ENCODE measurements around the gene RUNX3. TPM values are rescaled to one million over a fixed set of nuclear protein-coding genes. Genes with fewer than 3 reads are reported as not detected.

Gene RUNX3
- total RNA-seq, 1 experiment from 2014 or later: 22.6 TPM

GRCh38 chr1:24912376-24913273 lies 17.5 kb downstream of the RUNX3 start:
- peaks cover 0 to 5% of the 10 kb centered on the region in 2 experiments; a peak in 2 of 4 replicates for H3K36me3 ChIP-seq (ENCODE audit: control insufficient read depth in 1 of 2, insufficient read depth in 2 of 2, low read length in 2 of 2)
- DNase-seq (ENCODE audit: low read depth, low spot score) (no peak), ATAC-seq (no peak)
- no peak overlapping the region for H3K9ac ChIP-seq (ENCODE audit: low read length)
- no peak overlapping the region for H3K27ac ChIP-seq (ENCODE audit: low read depth, low read length)
- no peaks in the 10 kb centered on the region; a peak in 1 of 4 replicates for H3K9me3 ChIP-seq (ENCODE audit: control insufficient read depth in 1 of 2, insufficient read depth in 1 of 2, low read depth in 1 of 2, low read length in 2 of 2)
- ChIA-PET POLR2A (no interaction called here), RAD21 (ENCODE audit: low non-redundant PET in 1 of 2, low total read pairs in 2 of 2, uncharacterized antibody in 2 of 2, unreplicated experiment in 2 of 2) (no interaction called here), CTCF (no interaction called here)
- no peak for TF ChIP-seq SIN3A (IDR thresholded peaks at IDR 0.05; ENCODE audit: low read depth)
- no peak for TF ChIP-seq EZH2phosphoT487 (IDR thresholded peaks at IDR 0.05; ENCODE audit: borderline replicate concordance)
- no peaks in the 10 kb centered on the region for H3K9me2 ChIP-seq (ENCODE audit: insufficient read depth)
- H3K4me1 ChIP-seq (ENCODE audit: control insufficient read depth in 1 of 2, insufficient read depth in 2 of 2, low read length in 2 of 2): no peaks in the 10 kb centered on the region
- no peaks in the 10 kb centered on the region for H4K20me1 ChIP-seq (ENCODE audit: insufficient read depth)
- intact Hi-C loops (cut with micrococcal nuclease): no loop called here
- no peak overlapping the region for H3K4me3 ChIP-seq (replicated peaks in 1 of 2; ENCODE audit: low read depth in 1 of 2, low read length in 2 of 2)
- no peak overlapping the region for H3K4me2 ChIP-seq (ENCODE audit: low read length)
- BruUV-seq (replicated peaks): no TSS peak
- no peaks in the 10 kb centered on the region for H3K79me2 ChIP-seq (ENCODE audit: insufficient read depth, low read length)
- no peaks in the 10 kb centered on the region for H3K27me3 ChIP-seq (ENCODE audit: insufficient read depth, low read length)
- H2AFZ ChIP-seq (ENCODE audit: low read depth, low read length, poor library complexity, severe bottlenecking): no peak overlapping the region

GRCh38 chr1:24911651-24912155 lies 18.4 kb downstream of the RUNX3 start:
- Histone ChIP-seq H4K20me1 (ENCODE audit: insufficient read depth) (no peaks in the 10 kb centered on the region), H3K4me3 (replicated peaks in 1 of 2; ENCODE audit: low read depth in 1 of 2, low read length in 2 of 2) (no peak overlapping the region), H3K4me1 (ENCODE audit: control insufficient read depth in 1 of 2, insufficient read depth in 2 of 2, low read length in 2 of 2) (no peaks in the 10 kb centered on the region), H3K36me3 (ENCODE audit: control insufficient read depth in 1 of 2, insufficient read depth in 2 of 2, low read length in 2 of 2) (peaks cover 0 to 5% of the 10 kb centered on the region in 2 experiments; a peak in 1 of 4 replicates), H3K9me2 (ENCODE audit: insufficient read depth) (no peaks in the 10 kb centered on the region), H3K27ac (ENCODE audit: low read depth, low read length) (no peak overlapping the region), H3K4me2 (ENCODE audit: low read length) (no peak overlapping the region), H3K9me3 (ENCODE audit: control insufficient read depth in 1 of 2, insufficient read depth in 1 of 2, low read depth in 1 of 2, low read length in 2 of 2) (no peaks in the 10 kb centered on the region; a peak in 1 of 4 replicates), H3K27me3 (ENCODE audit: insufficient read depth, low read length) (no peaks in the 10 kb centered on the region), H2AFZ (ENCODE audit: low read depth, low read length, poor library complexity, severe bottlenecking) (no peak overlapping the region), H3K9ac (ENCODE audit: low read length) (no peak overlapping the region), H3K79me2 (ENCODE audit: insufficient read depth, low read length) (no peaks in the 10 kb centered on the region)
- ChIA-PET POLR2A (no interaction called here), CTCF (interaction anchor here (0.6 kb wide), 1 partner anchor 15 kb away, joined by 5 read pairs; no protein-coding TSS in a partner anchor), RAD21 (ENCODE audit: low non-redundant PET in 1 of 2, low total read pairs in 2 of 2, uncharacterized antibody in 2 of 2, unreplicated experiment in 2 of 2) (no interaction called here)
- ATAC-seq (no peak), DNase-seq (ENCODE audit: low read depth, low spot score) (no peak)
- intact Hi-C loops (cut with micrococcal nuclease): no loop called here
- BruUV-seq (replicated peaks): no TSS peak
- no peak for TF ChIP-seq ZBTB33 (IDR thresholded peaks at IDR 0.05; ENCODE audit: extremely low read depth, insufficient replicate concordance, low read length)
- no peak for TF ChIP-seq EGR1 (IDR thresholded peaks at IDR 0.05; ENCODE audit: low read depth)
- no peak for TF ChIP-seq YY1 (IDR thresholded peaks at IDR 0.05; ENCODE audit: extremely low read depth, insufficient replicate concordance, low read depth, low read length)
- TF ChIP-seq CEBPB (IDR thresholded peaks at IDR 0.05; ENCODE audit: low read depth): no peak
- no peak for TF ChIP-seq EZH2phosphoT487 (IDR thresholded peaks at IDR 0.05; ENCODE audit: borderline replicate concordance)
- TF ChIP-seq ELF1 (IDR thresholded peaks at IDR 0.05; ENCODE audit: borderline replicate concordance, low read depth): no peak
- TF ChIP-seq JUND (IDR thresholded peaks at IDR 0.05): no peak
- TF ChIP-seq SIN3A (IDR thresholded peaks at IDR 0.05; ENCODE audit: low read depth): no peak
- no peak for TF ChIP-seq REST (IDR thresholded peaks at IDR 0.05; ENCODE audit: low read depth)
- TF ChIP-seq SRF (IDR thresholded peaks at IDR 0.05; ENCODE audit: low read depth): no peak
- no peak for TF ChIP-seq RAD21 (IDR thresholded peaks at IDR 0.05; ENCODE audit: low read depth)
- no peak for TF ChIP-seq SP1 (IDR thresholded peaks at IDR 0.05; ENCODE audit: low read depth)
- TF ChIP-seq CBX3 (IDR thresholded peaks at IDR 0.05; ENCODE audit: low read depth): no peak
- no peak for TF ChIP-seq ZNF274 (IDR thresholded peaks at IDR 0.05; ENCODE audit: low read depth, low read length)
